ENCODE measurements around the gene CDCA7.

Gene CDCA7

GRCh38 chr2:173397539-173397938 is 42.9 kb downstream of the CDCA7 start:
- H3K27ac ChIP-seq = no peak overlapping the region
- TF ChIP-seq CTCF (conservative IDR thresholded peaks at IDR 0.05; ENCODE audit: low read depth) = 0 out of 2 replicates have a peak, but pooled peaks have one; percentile 5
- CTCF ChIA-PET = interaction anchor here (0.6 to 1.5 kb wide), 5 partner anchors 52 to 945 kb away, joined by 4 to 6 read pairs (median 4); no protein-coding TSS in a partner anchor
- POLR2A ChIA-PET (ENCODE audit: low non-redundant PET) = no interaction called here
- no peak for DNase-seq (ENCODE audit: low spot score)

GRCh38 chr2:173399229-173399628 is 44.6 kb downstream of the CDCA7 start:
- no peak for TF ChIP-seq CTCF (conservative IDR thresholded peaks at IDR 0.05; ENCODE audit: low read depth)
- ChIA-PET POLR2A (ENCODE audit: low non-redundant PET) (no interaction called here), CTCF (interaction anchor here (0.9 kb wide), 2 partner anchors 350 to 371 kb away, joined by 3 to 4 read pairs; no protein-coding TSS in a partner anchor)
- DNase-seq (ENCODE audit: low spot score) = no peak
- H3K27ac ChIP-seq = no peak overlapping the region

GRCh38 chr2:173400760-173401159 is 46.1 kb downstream of the CDCA7 start:
- no peak for TF ChIP-seq CTCF (conservative IDR thresholded peaks at IDR 0.05; ENCODE audit: low read depth)
- ChIA-PET CTCF (interaction anchor here (0.6 to 4.6 kb wide), 6 partner anchors 27 to 594 kb away, joined by 3 to 58 read pairs (median 4); no protein-coding TSS in a partner anchor), POLR2A (ENCODE audit: low non-redundant PET) (no interaction called here)
- no peak overlapping the region for H3K27ac ChIP-seq
- no peak for DNase-seq (ENCODE audit: low spot score)

- no peak for DNase-seq (ENCODE audit: low spot score)
- POLR2A ChIA-PET (ENCODE audit: low non-redundant PET) = no interaction called here
- CTCF ChIA-PET = interaction anchor here (0.5 to 4.6 kb wide), 13 partner anchors 10 to 564 kb away, joined by 3 to 58 read pairs (median 4); no protein-coding TSS in a partner anchor
- no peak for TF ChIP-seq CTCF (conservative IDR thresholded peaks at IDR 0.05; ENCODE audit: low read depth)
- no peak overlapping the region for H3K27ac ChIP-seq
Observed at GRCh38 chr2:173401716-173402326, 47.1 kb downstream of the CDCA7 start.

- TF ChIP-seq CTCF (conservative IDR thresholded peaks at IDR 0.05; ENCODE audit: low read depth) = peak; percentile 85
- ChIA-PET POLR2A (ENCODE audit: low non-redundant PET) (no interaction called here), CTCF (interaction anchor here (0.6 to 4.6 kb wide), 15 partner anchors 9 to 538 kb away, joined by 3 to 58 read pairs (median 4); no protein-coding TSS in a partner anchor)
- peak; percentile 84 for DNase-seq (ENCODE audit: low spot score)
- H3K27ac ChIP-seq = no peak overlapping the region
Observed at GRCh38 chr2:173402405-173402974, 47.8 kb downstream of the CDCA7 start.

GRCh38 chr2:173404841-173405750 is 50.4 kb downstream of the CDCA7 start:
- no peak overlapping the region for H3K27ac ChIP-seq
- ChIA-PET POLR2A (ENCODE audit: low non-redundant PET) (no interaction called here), CTCF (interaction anchor here (0.7 to 4.6 kb wide), 2 partner anchors 44 kb away, joined by 3 to 58 read pairs; no protein-coding TSS in a partner anchor)
- DNase-seq (ENCODE audit: low spot score) = no peak
- TF ChIP-seq CTCF (conservative IDR thresholded peaks at IDR 0.05; ENCODE audit: low read depth) = no peak
